ENCODE data around the gene ISL2. TPM values are rescaled to one million over a fixed set of nuclear protein-coding genes. Genes with fewer than 3 reads are reported as not detected.
A peak's percentile ranks its signal among the peaks of the same experiment; 100 is the strongest.

Gene ISL2
- total and polyA plus RNA-seq, 9 of the 15 experiments (the other 6 are each of a cell fraction or from before 2014, with no cell fraction given): 0.15 to 23.7 (median 4.0) TPM

DNA sequence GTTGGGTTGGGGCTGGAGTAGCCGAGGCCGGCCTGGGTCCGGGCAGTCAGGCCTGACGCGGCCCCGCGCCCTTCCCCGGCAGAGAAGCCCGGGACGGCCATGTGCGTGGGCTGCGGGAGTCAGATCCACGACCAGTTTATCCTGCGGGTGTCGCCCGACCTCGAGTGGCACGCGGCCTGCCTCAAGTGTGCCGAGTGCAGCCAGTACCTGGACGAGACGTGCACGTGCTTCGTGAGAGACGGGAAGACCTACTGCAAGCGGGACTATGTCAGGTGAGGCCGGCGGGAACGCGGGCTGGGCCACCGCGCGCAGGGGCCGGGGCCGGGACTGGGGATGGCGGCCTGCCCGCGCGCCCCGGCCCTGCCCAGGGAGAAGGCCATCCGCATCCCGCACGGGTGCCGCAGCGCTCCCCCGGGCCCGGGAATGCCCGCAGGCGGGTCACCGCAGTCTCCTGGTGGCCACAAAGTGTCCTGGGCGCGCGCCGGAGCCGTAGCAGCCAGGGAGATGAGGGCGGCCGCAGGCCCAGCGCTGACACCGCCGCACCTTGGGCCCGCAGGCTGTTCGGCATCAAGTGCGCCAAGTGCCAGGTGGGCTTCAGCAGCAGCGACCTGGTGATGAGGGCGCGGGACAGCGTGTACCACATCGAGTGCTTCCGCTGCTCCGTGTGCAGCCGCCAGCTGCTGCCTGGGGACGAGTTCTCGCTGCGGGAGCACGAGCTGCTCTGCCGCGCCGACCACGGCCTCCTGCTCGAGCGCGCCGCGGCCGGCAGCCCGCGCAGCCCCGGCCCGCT lies 1.3 kb downstream of the ISL2 start (continued):
- TF ChIP-seq ZNF197 (CRISPR knock-in tag; IDR thresholded peaks at IDR 0.05; ENCODE audit: low read depth): no peak
- no peak for TF ChIP-seq FOXK2 (conservative IDR thresholded peaks at IDR 0.05 in 1 of 2, IDR thresholded peaks at IDR 0.05 in 1 of 2; ENCODE audit: low read depth in 2 of 2)
- TF ChIP-seq NR2C2 (CRISPR knock-in tag; IDR thresholded peaks at IDR 0.05): no peak
- TF ChIP-seq NR2C2 (tag; IDR thresholded peaks at IDR 0.05): no peak
- no peak for TF ChIP-seq ZNF175 (CRISPR knock-in tag; IDR thresholded peaks at IDR 0.05; ENCODE audit: low read depth)
- TF ChIP-seq SUPT5H (IDR thresholded peaks at IDR 0.05): no peak
- TF ChIP-seq, protein P1, sequence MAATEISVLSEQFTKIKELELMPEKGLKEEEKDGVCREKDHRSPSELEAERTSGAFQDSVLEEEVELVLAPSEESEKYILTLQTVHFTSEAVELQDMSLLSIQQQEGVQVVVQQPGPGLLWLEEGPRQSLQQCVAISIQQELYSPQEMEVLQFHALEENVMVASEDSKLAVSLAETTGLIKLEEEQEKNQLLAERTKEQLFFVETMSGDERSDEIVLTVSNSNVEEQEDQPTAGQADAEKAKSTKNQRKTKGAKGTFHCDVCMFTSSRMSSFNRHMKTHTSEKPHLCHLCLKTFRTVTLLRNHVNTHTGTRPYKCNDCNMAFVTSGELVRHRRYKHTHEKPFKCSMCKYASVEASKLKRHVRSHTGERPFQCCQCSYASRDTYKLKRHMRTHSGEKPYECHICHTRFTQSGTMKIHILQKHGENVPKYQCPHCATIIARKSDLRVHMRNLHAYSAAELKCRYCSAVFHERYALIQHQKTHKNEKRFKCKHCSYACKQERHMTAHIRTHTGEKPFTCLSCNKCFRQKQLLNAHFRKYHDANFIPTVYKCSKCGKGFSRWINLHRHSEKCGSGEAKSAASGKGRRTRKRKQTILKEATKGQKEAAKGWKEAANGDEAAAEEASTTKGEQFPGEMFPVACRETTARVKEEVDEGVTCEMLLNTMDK (IDR thresholded peaks at IDR 0.05; ENCODE audit: borderline replicate concordance, insufficient read depth, low read depth, low read length, poor library complexity, severe bottlenecking): no peak
- no peak for TF ChIP-seq PHTF2 (CRISPR knock-in tag; IDR thresholded peaks at IDR 0.05)
- TF ChIP-seq PYGO2 (tag; IDR thresholded peaks at IDR 0.05): no peak
- TF ChIP-seq ZC3H8 (IDR thresholded peaks at IDR 0.05): no peak
- TF ChIP-seq JUND (IDR thresholded peaks at IDR 0.05; ENCODE audit: borderline replicate concordance, low read depth, low read length): no peak
- no peak for TF ChIP-seq JUND (tag; IDR thresholded peaks at IDR 0.05; ENCODE audit: borderline replicate concordance, low read depth, low read length)
- no peak for TF ChIP-seq HINFP (tag; conservative IDR thresholded peaks at IDR 0.05; ENCODE audit: low read depth)
- TF ChIP-seq PURB (CRISPR knock-in tag; IDR thresholded peaks at IDR 0.05; ENCODE audit: low read depth): no peak
- no peak for TF ChIP-seq CREB3 (tag; conservative IDR thresholded peaks at IDR 0.05; ENCODE audit: low read depth)
- no peak for TF ChIP-seq HLTF (IDR thresholded peaks at IDR 0.05)
- TF ChIP-seq ETS2 (tag; IDR thresholded peaks at IDR 0.05; ENCODE audit: borderline replicate concordance, poor library complexity, severe bottlenecking): no peak
- peak; percentile 39; the same call in 1 of the 2 replicates for TF ChIP-seq CREM (IDR thresholded peaks at IDR 0.05; ENCODE audit: low read depth)
- no peak for TF ChIP-seq ESRRB (CRISPR knock-in tag; IDR thresholded peaks at IDR 0.05; ENCODE audit: borderline replicate concordance)
- 0 out of 2 replicates have a peak, but pooled peaks have one; percentile 20 for TF ChIP-seq GATAD2B (IDR thresholded peaks at IDR 0.05; ENCODE audit: borderline replicate concordance)
- TF ChIP-seq CC2D1A (IDR thresholded peaks at IDR 0.05): no peak
- TF ChIP-seq MITF (IDR thresholded peaks at IDR 0.05): no peak
